ENCODE data around the gene MEGF6.

The MEGF6 gene

DNA sequence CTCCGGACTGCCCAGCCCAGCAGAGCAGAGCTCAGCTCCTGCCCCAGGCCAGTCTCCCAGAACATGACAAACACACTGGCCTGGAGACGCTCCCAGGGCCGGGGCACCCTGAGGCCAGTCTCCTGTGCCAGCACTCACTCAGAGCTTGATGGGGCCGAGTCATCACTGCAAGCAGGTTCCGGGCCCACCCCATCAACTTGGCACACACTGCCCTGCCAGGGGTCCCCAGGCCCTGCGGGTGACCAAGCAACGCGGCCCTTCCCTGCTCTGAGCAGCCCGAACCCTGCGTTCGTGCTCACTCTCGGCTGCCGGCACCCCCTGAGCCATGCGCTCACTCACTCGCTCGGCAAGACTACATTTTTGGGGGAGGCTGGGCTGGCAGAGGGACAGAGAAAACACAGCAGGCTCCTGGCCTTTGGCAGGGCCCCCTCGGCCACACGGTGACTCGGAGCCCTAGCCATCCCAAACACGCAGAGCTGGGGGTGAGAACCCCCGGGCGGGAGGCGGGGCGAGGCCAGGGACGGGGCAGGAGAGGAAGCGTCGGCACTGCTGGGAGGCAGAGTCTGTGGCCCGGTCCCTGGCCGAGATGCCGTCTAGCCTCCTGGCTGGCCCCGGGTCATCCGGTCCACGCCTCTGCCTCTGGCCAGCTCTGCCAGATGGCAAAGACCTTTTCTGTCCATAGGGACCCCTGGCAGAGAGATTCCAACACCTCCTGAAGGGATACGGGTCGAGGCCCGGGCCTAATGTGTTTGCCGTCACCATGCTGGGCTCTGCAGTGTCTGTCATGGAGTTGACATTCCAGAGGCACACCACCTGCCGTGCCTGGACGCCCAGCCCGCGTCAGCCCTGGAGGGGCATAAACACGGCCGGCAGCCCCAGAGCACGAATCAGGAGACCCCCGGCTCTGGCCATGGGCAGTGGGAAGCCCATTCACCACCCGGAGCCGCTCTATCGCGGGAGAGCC lies 68.0 kb downstream of the MEGF6 start:
- TF ChIP-seq POLR2A (IDR thresholded peaks at IDR 0.05; ENCODE audit: low read length) (no peak), GATA1 (IDR thresholded peaks at IDR 0.05; ENCODE audit: low read depth, low read length) (no peak)
- DNase-seq, result no peak

DNA sequence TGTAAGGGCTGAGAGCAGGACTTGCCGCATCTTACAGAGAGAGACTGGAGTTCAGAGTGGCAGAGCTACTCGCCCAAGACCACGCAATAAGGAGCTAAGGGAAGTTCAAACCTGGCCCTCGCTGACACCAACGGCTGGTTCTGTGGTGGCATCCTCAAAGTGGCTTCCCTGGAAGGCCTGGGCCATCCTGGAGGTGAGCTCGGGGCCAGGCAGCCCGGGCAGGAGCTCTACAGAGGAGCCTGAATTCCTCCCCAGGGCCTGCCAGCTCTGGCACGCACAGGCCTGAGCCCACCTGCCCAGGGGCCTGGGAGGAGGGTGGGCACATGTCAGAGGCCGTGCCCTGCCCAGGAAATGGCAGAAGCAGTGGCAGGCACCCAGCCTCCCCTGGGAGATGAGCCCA lies 68.6 kb downstream of the MEGF6 start:
- DNase-seq, result no peak
- TF ChIP-seq POLR2A (IDR thresholded peaks at IDR 0.05; ENCODE audit: low read length), result no peak
- no peak for TF ChIP-seq GATA1 (IDR thresholded peaks at IDR 0.05; ENCODE audit: low read depth, low read length)

DNA sequence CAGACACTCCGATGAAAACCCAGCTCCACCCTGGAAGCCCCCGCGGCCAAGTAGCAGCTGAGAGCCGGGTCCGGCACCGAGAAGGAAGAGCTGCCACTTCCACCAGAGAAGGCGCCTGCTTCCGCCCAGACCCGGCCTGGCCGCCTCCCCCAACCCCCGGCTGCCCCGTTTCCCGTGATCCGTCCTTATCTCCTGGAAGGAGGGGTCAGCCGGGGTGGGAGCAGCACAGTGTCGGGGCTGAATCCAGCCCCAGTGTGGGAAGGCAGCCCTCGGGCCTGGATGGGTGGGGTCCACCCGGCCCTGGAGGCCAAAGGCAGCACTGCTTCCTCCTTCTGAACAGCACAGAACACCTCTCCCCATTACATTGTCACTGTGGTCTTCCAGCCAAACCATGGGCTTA lies 69.4 kb downstream of the MEGF6 start:
- no peak for TF ChIP-seq POLR2A (IDR thresholded peaks at IDR 0.05; ENCODE audit: low read length)
- TF ChIP-seq GATA1 (IDR thresholded peaks at IDR 0.05; ENCODE audit: low read depth, low read length), result no peak
- no peak for DNase-seq

DNA sequence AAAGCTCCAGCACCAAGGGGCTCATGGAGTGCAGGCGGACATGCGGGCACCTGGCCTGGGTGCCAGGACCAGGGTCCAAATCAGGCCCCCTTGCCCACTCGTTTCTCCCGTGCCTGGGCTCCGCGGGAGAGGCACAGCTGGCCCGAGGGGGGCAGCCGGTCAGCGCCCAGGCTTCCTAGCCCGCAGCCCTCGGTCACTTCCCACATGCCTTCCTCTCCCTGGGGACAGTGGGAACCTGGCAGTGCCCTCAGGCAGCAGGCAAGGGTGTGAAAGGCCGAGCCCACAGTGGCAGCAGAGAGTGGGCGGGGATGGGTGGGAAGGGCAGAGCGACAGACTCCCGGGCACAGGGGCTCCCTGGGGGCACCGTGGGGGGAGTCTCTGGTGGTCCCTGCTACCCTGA lies 69.8 kb downstream of the MEGF6 start:
- no peak for DNase-seq

DNA sequence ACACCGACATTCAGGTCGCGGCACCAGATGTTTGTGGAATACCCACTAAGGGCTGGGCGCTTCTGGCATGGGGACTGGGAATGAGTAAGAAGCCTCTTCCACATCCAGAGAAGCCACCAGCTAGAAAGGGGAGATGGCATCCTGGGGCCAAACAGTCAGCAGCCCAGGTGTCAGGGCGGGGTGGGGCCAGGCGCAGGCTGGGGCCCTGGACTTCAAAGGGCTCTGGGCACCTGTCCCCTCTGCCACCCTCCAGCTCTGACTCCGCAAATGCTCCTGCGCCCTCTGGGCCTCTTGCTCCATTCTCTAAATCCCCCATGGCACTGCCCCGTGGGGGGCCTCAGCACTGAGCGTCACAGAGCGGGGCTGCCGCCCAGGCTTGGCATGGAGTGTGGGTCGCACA lies 70.4 kb downstream of the MEGF6 start:
- no peak for TF ChIP-seq GATA1 (IDR thresholded peaks at IDR 0.05; ENCODE audit: low read depth, low read length)
- TF ChIP-seq POLR2A (IDR thresholded peaks at IDR 0.05; ENCODE audit: low read length), result no peak
- no peak for DNase-seq

More for the DNA sequence above, 69.8 kb downstream of the MEGF6 start:
- TF ChIP-seq POLR2A (IDR thresholded peaks at IDR 0.05; ENCODE audit: low read length), result no peak
- TF ChIP-seq GATA1 (IDR thresholded peaks at IDR 0.05; ENCODE audit: low read depth, low read length), result no peak

DNA sequence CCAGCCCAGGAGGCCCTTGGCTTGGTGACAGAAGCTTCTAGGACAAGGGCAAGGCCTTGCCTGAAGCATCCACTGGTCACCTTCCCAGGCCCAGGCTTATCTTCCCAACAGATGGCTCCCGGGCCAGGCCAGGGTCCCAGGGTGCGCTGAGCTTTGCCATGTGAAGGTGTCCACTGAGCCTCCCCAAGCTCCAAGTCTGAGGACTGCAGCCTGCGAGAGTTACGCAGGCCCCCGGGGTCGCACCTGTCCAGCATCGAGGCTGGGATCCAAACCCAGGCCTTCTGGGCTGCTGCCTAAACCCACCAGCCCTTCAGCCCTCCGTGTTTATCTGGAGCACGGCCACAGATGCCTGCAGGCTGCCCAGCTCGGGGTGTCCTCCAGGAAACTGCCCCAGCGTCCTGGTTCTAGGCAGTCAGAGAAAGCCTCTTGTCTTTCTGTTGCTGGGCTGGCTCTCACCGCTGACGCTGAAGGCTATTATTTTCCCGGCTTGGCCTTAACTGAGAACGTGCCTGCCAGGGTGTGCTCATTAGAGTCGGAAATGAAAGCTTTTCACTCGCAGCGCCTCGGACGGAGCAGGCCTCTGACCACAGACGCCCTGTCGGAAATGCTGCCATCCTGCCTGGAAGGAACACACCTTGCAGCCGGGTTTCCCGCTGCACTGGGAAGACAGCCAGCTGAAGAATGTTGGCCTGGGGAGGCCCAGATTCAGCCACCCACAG lies 71.4 kb downstream of the MEGF6 start:
- no peak for DNase-seq
- TF ChIP-seq POLR2A (IDR thresholded peaks at IDR 0.05; ENCODE audit: low read length), result no peak
- no peak for TF ChIP-seq GATA1 (IDR thresholded peaks at IDR 0.05; ENCODE audit: low read depth, low read length)

DNA sequence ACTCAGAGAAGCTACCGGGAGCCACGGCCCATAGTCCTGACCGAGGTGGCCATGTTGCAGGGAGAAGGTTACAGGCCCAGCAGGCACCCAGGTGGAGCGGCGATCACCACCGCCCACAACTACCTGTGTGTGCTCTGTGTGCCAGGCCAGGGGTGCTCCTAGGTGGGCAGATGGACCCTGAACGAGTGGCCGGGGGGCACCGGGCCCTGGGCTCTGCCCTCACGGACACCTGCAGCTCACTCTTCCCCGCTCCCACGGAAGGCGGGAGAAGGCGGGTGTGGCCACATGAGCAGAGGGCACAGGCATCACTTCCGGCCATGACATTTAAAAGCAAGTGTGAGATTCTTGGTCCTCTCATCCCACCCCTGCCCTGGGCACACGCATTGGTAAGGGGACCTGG lies 73.9 kb downstream of the MEGF6 start:
- no peak for TF ChIP-seq POLR2A (IDR thresholded peaks at IDR 0.05; ENCODE audit: low read length)
- TF ChIP-seq GATA1 (IDR thresholded peaks at IDR 0.05; ENCODE audit: low read depth, low read length), result no peak
- DNase-seq, result no peak

DNA sequence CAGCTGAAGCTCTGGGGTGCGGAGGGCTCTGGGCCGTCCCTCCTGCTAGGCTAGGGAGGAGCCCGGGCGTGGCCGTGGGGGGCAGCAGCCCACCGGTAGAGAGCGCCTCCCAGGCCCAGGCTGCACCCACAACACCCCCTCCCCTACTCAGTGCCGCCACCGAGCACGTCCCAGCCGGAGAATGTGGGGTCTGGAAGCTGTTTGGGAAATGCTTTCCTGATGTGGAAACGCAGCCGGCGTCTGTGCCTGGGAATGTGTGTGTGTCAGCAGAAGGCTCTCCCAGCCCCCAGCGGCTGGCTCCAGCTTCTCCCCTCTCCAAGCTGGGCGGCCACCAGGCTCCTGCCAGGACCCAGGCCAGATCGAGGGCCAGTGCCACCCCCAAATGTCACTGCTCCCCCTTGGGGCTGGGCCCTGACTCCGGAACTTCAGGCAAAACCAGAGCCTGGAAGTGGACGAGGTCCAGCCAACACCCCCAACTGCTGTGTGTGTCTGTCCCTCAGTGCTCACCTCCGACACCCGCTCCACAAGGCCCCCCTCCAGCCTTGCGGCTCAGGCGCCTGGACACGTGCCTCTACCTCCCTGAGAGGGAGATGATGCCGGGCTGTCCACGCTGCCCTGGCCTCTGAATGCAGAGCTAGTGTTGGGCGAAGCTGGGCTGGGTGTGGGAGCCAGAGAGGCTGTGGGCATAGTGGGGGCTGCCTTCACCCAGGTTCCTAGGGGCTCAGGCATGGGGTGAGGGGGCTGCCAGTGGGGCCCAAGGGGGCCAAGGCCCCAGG lies 74.7 kb downstream of the MEGF6 start:
- no peak for DNase-seq
- TF ChIP-seq GATA1 (IDR thresholded peaks at IDR 0.05; ENCODE audit: low read depth, low read length) (no peak), POLR2A (IDR thresholded peaks at IDR 0.05; ENCODE audit: low read length) (no peak)

DNA sequence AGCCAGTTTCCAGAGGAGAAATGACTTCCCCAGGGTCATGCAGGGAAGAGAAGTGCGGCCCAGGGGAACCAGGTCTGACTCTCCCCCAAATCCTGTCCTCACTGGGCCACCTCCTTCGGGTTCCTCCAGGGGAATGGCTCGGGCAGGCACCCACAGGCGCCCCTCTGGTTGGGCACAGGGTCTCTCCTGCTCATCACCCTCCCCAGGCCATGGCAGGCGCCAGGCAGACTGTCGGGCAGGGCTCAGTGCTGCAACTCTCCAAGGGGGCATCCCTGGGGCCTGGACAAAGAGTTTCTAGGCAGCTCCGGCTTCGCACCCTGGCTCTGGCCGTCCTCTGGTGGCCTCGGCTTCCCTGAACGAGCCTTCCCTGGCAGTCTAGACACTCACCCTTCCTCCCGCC lies 75.6 kb downstream of the MEGF6 start:
- no peak for DNase-seq

DNA sequence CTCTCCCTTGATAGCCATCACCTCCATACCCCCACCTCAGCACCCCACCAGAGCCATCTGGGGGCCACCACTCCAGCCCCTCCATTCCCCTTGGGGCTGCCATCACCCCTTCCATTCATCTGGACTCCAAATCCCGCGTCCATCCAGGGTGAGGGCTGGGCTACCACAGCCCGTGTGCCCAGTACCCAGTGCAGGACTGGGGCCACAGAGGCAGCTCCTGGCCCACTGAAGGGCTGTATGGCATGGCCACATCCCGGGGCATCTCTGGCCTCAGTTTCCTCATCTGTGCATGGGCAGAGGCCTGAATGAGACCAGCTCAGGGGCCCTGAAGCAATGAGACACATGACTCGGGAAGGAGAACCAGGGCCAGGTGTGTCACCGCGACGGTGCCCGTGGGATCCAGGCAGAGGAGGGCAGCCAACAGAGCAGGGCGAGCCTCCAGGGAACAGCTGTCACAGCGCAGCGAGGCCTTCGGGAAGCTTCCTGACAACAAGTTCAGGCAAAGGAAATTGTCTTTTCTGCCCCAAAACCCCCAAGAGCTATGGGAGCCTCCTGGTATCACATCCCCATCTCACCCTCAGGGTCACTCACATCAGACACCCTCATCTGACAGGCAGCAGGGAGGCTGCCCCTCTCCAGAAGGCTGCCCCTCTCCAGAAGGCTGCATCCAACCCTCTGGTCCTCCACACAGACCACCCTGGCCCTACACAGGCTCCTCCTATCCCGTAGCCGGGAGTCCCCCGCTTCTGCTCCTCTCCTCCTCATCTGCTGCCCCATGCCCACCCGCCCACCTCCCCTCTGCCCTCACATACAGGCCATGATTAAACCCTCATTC lies 76.3 kb downstream of the MEGF6 start:
- no peak for DNase-seq
- TF ChIP-seq GATA1 (IDR thresholded peaks at IDR 0.05; ENCODE audit: low read depth, low read length) (no peak), POLR2A (IDR thresholded peaks at IDR 0.05; ENCODE audit: low read length) (no peak)

More for the DNA sequence above, 75.6 kb downstream of the MEGF6 start:
- TF ChIP-seq POLR2A (IDR thresholded peaks at IDR 0.05; ENCODE audit: low read length), result no peak

DNA sequence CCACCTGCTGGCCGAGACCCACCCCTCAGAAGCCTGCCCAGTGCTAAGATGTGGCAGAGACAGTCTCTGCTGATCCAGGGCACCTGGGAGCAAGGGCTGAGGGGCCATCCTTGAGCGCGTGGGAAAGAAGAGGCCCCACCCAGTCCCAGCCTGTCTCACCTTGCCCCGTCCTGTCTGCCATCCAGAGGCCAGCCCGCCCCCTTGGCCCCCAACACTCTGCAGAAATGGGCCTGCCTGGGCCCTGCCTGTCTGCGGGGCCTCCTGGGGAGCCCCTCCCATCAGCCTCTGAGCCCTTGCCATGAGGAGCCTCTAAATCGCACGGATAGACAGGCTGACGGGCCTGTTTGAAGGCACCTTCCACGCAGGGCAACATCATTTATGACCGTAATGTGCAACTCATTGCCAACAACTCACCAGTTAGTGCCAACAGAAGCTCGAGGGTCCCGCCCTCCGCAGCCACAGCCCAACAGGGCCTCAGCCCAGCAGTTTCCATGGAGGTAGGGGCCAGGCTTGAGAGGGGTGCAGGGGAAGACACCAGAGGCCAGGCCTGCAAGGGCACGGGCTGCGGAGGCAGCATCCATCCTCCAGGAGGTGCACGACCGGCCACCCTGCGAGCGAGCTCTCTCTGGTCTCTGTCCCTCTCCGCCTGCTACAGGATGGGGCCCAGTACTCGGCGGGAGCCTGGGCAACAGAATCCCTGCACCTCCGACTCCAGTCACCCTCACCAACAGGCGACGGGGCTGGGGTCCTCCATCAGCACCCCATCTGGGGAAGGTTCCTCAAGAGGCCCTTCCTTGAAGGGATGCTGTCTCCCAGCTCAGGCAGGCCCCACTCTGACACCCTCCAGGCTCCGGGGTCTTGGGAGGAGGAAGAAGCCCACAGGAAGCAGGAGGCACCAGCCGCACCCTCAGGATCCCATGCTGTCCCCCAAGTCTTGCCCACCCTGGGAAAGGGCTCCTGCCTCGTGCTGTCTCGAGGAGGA lies 78.0 kb downstream of the MEGF6 start:
- no peak for TF ChIP-seq GATA1 (IDR thresholded peaks at IDR 0.05; ENCODE audit: low read depth, low read length)
- no peak for TF ChIP-seq POLR2A (IDR thresholded peaks at IDR 0.05; ENCODE audit: low read length)
- DNase-seq, result no peak

DNA sequence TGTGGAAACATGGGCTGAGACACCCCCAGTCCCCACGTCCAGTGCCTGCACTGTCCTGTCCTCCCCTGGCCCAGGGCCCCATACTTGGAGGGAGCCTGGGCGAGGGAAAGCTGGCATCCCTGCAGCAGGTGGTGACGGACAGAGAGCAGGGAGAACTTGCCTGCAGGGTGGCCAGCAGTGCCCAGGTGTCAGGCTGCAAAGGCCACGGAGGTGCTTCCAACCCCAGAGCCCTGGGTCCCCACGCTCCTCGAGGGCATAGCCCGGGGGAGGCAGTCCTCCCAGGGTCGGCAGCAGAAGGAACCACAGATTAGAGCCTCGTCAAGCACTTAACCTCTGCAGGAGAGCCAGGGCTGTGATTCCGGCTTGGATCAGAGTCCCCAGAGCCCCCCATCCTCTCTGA lies 79.4 kb downstream of the MEGF6 start:
- no peak for TF ChIP-seq GATA1 (IDR thresholded peaks at IDR 0.05; ENCODE audit: low read depth, low read length)
- no peak for TF ChIP-seq POLR2A (IDR thresholded peaks at IDR 0.05; ENCODE audit: low read length)

More for the DNA sequence above, 79.4 kb downstream of the MEGF6 start:
- DNase-seq, result no peak

Data from erythroblast (primary cell).